CD4-positive, alpha-beta T cell treated with Interleukin-12 subunit alpha and Interleukin-12 subunit beta, for 1 hour (primary cell): ENCODE data around the gene SORL1.
"Not testable (repeated sequence)": the region's sequence is repeated elsewhere in the genome, so short reads cannot be mapped to it uniquely, and the experiment has no call there.

Experiments
- DNase-seq: peaks from one replicate; pipeline ENCODE4 v3.0.0-alpha.2; 2020

Gene SORL1

DNA sequence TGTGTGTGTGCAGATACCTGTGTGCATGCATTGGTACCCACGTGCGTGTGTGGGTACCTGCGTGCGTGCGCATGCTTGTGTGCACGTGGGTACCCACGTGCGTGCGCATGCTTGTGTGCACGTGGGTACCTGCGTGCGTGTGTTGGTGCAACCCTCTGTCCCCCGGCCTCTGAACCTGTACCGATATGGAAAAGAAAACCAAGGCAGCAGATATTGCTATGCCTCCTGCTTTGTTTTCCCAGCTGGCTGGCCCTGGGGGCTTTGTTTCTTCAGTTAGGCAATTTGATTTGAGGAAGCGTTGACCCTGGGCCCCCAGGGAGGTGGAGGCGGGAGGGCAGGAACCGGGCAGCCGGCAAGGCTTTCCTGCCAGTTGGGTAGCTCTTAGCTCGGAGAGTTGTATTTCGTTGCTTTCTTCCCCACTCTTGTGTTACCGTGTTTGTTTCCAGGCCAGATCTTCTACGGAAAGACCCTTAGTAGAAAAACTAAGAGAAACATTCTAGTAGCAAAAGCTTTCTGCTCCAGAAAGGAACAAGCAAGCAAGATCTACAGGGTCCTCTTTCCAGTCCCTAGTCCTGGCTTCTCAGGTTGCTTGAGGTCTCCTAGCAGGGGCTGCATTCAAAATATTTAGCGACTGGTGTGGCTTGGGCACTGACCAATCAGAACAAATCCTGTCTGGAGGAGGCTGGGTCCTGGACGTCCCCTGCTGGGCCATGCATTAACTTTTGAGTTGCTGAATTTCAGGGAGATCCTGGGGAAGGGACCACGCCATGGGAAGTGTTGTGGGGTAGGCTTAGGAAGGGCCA is 27.0 kb downstream of the SORL1 start:
- DNase-seq = no peak

DNA sequence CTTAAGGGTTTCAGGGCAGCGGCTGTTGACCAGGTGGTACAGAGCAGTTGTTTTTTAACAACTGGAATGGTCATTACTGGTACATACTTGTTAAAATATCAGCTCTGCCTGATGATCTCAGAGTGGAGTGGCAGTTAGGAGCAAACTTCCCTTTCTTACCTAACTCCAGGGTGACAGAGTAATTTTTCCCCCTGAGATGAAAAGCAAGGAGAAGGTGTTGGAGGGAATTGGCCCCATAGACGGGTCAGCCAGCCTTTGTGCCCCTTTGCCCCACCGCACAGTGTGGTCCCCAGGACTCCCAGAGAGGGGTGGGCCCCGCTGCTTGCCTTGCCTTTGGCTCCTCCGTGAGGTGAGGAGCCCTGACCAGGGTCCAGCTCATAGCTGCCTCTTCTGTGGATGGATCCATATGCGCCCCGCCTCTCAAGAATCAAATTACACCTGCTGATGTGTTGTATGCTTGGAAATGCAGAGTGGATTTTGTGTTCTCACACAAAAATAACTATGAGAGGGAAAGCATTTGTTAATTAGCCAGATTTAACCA is 27.7 kb downstream of the SORL1 start:
- no peak for DNase-seq

DNA sequence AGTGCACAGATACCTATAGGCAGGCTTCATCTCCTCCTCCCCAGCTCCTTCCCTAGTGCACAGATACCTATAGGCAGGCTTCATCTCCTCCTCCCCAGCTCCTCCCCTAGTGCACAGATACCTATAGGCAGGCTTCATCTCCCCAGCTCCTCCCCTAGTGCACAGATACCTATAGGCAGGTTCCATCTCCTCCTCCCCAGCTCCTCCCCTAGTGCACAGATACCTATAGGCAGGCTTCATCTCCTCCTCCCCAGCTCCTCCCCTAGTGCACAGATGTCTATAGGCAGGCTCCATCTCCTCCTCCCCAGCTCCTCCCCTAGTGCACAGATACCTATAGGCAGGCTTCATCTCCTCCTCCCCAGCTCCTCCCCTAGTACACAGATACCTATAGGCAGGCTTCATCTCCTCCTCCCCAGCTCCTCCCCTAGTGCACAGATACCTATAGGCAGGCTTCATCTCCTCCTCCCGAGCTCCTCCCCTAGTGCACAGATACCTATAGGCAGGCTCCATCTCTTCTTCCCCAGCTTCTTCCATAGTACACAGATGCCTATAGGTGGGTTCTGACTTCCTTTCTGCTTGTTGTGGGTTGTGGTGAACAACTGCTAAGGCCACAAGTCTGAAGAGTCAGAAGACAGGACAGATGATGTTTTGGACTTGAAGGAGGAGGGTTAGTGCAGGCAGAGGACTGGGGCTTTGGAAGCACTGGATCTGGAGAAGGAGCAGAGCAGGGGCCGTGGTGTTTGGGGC is 29.5 kb downstream of the SORL1 start:
- peak; percentile 80 for DNase-seq

DNA sequence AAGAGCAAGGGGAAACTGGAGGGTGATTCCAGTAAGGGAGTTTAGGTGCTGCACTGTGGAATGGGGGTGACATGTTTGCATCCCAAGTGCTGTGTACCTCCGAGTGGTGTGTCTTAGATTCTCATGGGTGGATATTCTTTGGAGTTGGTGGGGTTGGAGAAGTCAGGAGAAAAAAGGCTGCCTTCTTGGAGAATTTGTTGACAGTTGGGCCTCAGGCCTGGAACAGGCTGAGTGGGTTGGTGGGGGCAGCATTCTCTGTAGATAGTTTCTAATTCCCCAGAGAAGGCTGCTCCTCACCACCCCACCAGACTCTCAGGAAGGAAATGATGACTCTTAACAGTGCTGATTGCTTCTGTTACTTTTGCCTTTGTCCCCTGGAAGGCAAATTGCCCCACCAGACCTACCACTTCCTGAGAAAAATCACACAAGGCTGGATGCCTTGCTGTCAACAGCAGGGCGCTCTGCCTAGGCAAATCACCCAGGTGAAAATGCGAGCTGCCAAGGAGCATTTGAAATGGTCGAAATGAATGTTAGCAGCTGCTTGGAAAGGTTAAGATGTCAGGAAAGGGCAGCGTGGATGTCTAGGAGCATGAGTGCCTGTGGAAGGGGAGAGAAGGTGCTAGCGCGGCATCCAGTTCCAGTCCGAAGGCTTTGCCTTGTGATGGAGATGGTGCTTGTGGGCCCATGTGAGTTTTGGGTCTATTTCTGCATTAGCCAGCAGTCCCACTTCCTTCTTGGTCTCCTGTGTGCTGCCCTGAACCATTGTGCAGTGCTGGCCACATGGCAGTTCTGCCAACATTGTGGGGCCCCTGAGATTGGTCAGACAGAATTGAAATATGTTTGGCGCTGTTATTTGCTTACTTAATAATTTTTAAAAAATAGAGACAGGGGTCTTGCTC is 30.4 kb downstream of the SORL1 start:
- DNase-seq = peak; percentile 75

DNA sequence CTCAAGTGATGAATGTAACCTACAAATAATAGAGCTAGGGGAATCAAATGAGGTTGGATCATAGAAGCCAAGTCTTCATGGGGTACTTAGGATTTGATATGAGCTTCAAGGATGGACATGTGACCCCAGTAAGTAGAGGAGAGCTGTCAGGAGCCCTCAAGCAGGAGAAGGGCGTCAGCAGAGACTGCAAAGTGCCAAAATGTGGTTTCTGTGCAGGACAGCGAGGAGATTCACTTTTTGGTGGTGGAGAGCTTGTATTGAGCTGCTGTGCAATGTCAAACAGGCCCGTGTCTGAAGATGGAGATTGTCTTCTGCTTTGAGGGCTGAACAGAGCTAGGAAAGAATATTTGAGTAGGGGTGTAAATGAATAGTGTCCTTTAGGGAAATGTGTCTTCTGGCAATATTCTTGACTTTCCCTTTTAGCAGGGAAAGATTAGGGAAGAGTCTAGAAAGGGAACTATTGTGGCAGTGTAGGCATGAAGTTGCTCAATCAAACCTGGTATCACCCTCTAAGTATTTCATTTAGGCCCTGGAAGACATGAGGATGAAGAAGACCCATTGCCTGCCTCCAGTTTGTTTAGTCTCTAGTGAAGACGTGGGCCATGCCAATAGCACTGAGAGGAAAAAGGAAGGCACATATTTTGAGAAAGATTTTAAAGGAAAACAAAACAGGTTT is 31.8 kb downstream of the SORL1 start:
- no peak for DNase-seq

DNA sequence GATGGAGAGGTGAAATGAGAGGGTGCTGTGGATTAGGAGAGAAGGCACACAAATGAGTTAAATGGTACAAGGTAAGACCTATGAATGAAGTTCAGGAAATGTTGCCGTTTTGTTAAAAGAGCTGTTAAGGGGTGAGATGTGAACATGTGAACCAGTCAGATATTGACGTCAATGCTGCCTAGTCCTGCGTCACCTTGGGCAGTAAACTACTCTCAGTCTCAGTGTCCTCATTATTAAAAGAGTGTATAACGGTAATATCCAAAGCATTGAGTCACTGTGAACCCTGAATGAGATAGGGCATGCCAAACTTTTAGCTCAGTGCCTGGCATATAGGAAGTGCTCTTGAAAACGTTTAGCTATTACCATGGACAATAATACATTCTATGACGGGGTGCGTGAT is 33.1 kb downstream of the SORL1 start:
- DNase-seq = no peak

DNA sequence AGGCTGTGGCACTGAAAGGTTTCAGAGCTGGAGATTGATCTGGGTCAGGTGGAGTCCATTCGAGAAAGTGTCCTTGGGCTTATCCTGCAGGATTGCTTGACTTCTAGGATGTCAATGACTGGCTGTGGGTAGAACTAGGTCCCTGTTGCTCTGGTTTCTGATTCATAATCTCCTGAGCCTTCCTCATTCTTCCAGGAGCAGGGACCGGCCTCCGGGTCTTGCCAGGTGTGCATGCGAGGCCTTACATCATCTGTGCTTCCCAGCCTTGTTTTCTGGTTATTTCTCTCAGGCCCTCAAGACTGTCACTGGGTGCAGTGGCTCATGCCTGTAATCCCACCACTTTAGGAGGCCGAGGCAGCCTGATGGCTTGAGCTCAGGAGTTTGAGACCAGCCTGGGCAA is 33.9 kb downstream of the SORL1 start:
- no peak for DNase-seq

DNA sequence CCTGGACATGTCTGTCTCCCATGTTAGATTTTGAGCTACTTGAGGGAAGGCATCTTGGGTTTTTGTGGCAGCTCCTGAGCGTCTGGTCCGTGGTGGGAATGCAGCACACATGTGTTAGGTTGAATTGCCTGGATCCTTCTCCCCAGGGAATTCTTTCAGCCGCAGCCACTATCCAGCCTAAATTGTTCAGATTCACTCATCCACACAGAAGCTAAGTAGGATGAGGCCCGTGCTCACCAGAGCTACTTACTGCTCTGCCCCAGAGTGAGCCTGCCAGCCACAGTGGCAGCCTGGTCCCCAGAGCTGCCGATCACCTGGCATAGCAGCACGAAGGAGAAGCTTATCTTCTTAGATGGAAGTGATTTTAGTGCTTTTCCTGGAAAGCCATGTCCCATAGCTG is 35.1 kb downstream of the SORL1 start:
- DNase-seq = no peak

DNA sequence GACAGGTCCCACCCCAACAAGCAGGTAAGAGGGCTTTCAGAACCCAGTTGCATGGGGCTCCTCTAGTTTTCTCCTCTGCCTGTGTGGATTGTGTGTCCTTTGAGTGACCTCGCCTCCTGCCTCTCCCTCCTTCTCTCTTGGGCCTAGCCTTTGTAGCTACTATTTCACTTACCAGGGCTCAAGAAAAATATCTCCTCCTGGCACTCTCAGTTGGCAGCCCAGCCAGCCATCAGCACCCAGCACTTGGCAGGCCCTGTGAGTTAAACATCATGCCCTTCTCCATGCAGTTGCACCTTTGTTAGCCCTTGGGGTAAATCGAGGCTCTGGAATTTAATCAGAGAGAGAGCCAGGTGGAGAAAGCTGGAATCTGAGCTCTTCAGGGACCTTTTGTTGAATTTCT is 36.1 kb downstream of the SORL1 start:
- no peak for DNase-seq

DNA sequence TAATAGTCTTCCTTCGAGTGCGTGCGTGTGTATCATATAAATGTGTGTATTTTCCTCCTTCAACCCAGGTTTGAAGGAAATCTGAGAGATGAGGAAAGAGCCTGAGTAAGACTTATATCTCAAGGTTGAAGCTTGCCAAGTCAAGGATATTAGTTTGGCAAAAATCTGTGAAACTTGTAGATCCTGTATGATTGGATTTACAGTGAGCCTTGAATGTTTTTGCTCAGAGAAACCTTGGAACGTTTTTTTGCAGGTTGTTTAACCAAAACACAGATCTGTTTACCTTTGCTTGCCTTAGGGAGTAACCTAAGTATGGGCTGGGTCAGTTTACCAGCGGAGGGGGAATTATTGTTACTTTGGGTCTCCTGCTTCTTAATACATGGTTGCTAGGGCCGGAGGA is 36.5 kb downstream of the SORL1 start:
- DNase-seq = no peak

DNA sequence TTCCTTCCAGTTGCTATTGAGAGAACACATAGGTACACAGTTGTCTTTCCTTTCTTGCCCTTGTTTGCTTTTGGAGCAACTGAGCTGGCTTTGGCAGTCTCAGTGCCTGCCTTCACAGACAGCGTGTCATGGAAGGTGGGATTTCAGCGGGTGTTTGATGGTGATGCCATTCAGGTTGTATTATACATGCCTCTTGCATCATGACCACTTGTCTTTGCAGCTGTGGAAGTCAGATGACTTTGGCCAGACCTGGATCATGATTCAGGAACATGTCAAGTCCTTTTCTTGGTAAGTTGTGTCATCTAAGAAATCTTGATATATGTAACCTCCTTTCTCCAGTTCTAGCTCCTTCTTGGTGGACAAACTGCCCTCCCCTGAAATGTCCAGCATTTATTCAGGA is 37.7 kb downstream of the SORL1 start:
- no peak for DNase-seq

DNA sequence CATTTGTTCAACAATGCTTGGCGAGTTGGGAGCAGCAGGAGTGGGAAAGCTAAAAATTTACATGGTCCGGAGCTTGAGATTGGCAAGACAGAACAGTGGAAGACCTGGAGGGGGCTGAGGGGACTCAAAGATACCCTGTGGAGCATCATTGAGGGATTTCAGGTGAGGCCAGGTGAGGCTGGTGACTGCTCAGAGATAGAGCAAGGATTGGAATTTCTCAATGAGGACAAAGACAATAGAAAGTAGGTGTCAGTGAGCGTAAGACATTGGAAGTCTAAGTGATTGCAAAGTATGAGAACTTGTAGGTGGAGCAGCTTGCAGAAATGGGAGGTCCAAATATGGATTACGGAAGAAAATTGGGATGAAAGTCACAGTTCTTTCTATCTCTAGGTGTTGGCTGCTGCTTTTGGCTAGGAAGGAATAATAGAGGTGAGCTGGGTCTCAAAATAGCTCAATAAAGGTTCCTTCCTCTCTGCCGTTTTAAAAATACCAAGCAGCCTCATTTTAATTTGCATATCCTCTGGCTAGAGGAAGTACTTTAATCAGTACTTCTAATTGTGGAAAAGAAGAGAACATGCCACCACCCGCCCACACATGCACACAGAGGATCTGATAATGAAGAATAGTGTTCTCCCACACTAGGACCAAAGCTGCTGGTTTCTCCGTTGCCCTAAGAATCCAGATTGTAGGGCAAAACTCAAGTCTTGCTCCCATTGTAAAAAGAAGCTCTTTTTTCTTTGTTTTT is 42.4 kb downstream of the SORL1 start:
- DNase-seq = peak; percentile 19

DNA sequence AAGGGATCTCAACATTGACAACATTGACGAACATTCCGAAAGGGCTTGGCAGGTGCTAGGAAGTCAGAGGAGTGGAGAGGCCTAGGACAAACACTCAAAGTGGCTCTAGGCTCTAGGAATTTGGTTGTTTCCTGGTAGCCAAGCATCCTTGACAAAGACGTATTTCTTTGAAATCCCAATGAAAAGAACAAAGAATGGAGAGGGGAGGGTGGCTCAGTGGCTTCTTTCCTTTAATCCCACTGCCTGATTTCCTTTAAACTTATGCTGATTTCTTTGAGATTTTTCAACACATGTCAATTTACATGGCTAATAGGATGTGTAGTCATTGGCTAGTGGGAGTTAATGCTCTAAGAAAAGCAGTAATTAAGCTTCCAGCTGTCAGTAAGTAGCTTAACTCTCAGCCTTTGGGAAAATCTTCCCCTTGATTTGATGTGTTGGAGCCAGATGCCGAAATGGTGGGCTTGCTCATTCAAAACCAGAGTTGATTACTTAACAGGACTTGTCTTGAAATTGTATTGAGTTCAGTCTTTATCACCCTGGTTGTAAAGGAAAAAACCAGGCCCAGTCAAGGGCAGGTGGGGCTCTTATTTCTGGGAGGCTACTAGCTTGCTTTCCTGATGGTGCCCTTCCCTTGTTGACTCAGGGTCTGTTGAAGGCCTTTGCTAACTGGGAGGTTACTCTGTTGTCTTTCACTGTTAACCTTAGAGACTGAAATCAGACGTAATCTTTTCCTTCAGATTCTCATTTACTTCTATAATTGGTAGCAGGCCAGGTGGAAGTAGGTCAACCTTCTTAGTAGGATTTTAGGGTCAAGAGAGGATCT is 45.3 kb downstream of the SORL1 start:
- DNase-seq = no peak

DNA sequence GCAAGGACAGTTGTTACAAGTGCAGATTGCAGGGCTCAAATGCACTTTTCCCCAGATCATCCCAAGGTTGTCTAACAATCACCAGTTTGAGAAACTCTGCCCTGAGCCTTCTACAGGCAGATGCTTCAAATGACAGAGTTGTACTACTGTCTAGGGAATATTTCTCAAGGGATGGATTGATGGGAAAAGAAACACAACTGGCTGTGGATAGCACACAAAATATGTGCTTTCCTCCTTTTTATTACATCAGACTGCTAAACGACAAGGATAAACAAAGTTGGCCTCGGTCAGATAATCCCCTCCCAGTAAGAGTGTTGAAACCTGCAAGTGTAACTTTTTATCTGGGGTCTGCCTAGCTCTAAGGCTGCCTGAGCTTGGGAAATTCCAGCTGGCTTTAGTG is 47.3 kb downstream of the SORL1 start:
- no peak for DNase-seq

DNA sequence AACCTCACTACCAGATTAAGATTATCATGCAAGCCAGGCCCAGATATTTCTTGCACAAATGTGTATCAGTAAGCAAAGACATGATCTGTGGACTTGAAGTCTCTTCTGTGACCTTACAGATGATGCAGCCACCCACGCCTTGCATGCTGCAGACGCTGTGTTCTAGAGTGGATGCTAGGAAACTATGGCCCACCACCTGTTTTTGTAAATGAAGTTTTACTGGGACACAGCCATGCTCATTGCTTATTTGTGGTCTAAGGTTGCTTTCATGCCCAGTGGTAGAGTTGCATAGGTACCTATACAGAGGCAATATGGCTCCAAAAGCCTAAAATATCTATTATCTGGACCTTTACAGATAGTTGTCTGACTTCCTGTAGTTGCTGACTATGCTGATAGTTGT is 48.2 kb downstream of the SORL1 start:
- DNase-seq = no peak

DNA sequence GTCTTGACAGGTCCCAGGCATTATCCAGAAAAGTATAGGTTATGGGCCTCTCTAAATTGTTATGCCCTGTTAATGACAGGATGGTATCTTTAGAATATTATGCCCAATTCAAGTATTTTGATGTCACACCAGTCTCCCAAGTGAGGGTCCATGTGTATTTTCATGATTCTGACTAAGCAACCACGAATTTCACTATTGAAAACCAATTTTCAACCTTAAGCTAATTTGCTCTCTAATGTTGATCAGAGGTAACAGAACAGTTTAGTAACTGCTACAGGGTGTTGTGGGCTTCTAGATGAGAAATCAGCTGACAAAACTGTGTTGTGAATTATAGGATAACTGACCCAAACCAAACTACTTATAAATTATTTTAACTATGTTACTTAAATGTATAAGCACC is 48.6 kb downstream of the SORL1 start:
- no peak for DNase-seq

DNA sequence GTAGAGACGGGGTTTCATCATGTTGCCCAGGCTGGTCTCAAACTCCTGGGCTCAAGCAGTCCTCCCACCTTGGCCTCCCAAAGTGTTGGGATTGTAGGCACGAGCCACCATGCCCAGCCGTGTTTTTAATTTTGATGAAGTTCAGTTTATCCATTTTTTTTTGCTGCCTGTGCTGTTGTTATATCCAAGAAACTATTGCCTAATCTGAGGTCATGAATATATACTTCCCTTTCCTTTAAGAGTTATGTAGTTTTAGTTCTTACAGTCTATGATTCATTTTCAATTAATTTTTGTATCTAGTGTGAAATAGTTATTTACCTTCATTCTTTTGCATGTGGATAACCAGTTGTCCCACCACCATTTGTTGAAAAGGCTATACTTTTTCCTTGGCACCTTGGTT is 50.9 kb downstream of the SORL1 start:
- no peak for DNase-seq

DNA sequence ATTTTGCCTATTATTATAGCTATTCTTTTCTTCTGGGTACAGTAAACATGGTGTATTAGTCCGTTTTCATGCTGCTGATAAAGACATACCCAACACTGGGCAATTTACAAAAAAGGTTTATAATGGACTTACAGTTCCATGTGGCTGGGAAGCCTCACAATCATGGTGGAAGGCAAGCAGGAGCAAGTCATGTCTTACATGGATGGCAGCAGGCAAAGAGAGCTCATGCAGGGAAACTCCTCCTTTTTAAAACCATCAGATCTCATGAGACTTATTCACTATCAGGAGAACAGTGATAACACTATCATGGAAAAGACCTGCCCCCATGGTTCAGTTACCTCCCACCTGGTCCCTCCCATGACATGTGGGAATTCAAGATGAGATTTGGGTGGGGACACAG is 54.1 kb downstream of the SORL1 start:
- DNase-seq = not testable (repeated sequence)

DNA sequence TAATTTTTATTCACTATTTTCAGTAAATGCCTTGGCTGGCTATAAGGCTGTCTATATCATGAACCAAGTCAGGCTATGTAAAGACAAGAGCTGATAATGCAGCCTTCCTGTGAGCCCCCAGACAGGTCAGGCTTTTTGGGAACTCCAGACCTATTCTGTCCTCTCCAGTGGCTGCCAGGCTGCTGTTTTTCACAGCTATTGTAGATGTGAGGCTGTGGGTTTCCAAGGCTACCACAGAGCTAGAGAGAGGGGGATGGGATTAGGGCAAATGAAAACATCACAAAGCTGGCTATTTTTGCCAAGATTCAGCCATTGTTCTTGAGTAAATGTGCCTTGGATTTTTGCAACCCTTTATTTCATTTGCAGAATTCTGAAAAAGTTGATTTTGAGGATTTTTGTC is 56.3 kb downstream of the SORL1 start:
- DNase-seq = peak; percentile 18

DNA sequence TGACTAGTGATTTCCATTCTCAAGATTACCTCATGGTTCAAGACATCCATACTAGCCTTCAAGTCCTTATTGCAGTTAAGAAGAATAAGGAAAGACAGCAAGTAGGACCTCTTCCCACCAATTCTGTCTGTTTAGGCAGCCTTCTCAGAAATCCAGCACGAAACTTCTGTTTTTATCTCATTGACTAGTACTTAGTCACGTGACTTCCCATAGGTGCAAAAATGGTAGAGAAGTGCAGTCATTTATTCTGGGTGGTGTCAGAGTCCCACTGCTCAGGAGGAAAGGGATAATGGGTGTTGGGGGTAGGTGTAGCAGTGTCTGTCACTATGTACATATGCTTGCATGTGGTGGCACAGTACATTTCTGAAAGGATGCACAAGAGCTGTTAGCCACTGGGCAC is 58.3 kb downstream of the SORL1 start:
- no peak for DNase-seq
